Measurements from ENCODE around the gene DHTKD1.

Gene DHTKD1

DNA sequence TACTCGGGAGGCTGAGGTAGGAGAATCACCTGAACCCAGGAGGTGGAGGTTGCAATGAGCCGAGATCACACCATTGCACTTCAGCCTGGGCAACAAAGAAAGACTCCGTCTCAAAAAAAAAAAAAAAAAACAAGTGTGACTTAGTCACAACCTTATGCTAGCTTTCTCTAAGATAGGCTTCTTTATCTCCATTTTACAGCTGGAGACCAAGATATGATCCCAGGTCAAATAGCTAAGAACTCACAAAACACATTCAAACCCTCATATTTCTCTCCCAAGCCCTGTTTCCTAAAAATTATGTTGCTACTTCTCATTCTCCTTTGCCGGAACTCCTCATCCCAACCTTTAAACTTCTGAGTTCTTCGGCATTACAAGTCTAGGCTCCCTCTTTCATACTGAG, 13.0 kb upstream of the DHTKD1 start:
- Histone ChIP-seq H4K20me1 (ENCODE audit: insufficient read depth, low read length, poor library complexity, severe bottlenecking) (no peaks in the 10 kb centered on the region), H3K4me3 (ENCODE audit: low read length, poor library complexity, severe bottlenecking) (no peak overlapping the region), H3K9me3 (ENCODE audit: insufficient read depth, low read depth, low read length) (no peaks in the 10 kb centered on the region), H3K9me2 (replicated peaks; ENCODE audit: low read depth, low read length) (no peaks in the 10 kb centered on the region), H3F3A (ENCODE audit: low read depth) (no peaks in the 10 kb centered on the region), H2AFZ (ENCODE audit: low read length) (no peak overlapping the region), H3K9ac (ENCODE audit: low read depth, low read length, poor library complexity, severe bottlenecking) (no peak overlapping the region), H3K79me2 (ENCODE audit: insufficient read depth, low read length) (no peaks in the 10 kb centered on the region), H3K4me1 (ENCODE audit: insufficient read depth, low read length, poor library complexity, severe bottlenecking) (peaks cover 6% of the 10 kb centered on the region), H3K27me3 (ENCODE audit: insufficient read depth, low read length, poor library complexity, severe bottlenecking) (no peaks in the 10 kb centered on the region), H3K4me2 (ENCODE audit: low read depth, low read length, poor library complexity, severe bottlenecking) (no peak overlapping the region), H3K36me3 (ENCODE audit: insufficient read depth, low read length) (no peaks in the 10 kb centered on the region)
- no peak for TF ChIP-seq CTCF (conservative IDR thresholded peaks at IDR 0.05; ENCODE audit: low read length)
- TF ChIP-seq EZH2phosphoT487 (IDR thresholded peaks at IDR 0.05; ENCODE audit: borderline replicate concordance) = no peak

DNA sequence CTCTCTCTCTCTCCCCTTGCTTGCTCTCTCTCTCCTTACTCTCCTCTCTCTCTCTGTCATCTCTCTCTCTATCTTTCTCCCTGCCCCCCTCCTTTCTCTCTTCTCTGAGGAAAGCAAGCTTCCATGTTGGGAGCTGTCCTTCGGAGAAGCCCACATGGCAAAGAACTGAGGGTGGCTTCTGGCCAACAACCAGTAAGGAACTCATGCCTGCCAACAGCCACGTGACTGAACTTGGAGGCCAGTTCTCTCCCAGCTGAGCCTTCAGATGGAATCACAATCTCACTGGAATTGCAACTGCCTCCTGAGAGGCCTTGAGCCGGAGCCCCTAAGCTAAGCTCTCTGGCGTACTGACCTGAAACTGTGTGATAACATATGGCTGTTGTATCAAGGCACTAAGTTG, 12.0 kb upstream of the DHTKD1 start:
- H2AFZ ChIP-seq (ENCODE audit: low read length) = no peak overlapping the region
- no peaks in the 10 kb centered on the region for H4K20me1 ChIP-seq (ENCODE audit: insufficient read depth, low read length, poor library complexity, severe bottlenecking)
- H3K9ac ChIP-seq (ENCODE audit: low read depth, low read length, poor library complexity, severe bottlenecking) = no peak overlapping the region
- no peaks in the 10 kb centered on the region for H3K27me3 ChIP-seq (ENCODE audit: insufficient read depth, low read length, poor library complexity, severe bottlenecking)
- no peak overlapping the region for H3K4me2 ChIP-seq (ENCODE audit: low read depth, low read length, poor library complexity, severe bottlenecking)
- no peaks in the 10 kb centered on the region for H3F3A ChIP-seq (ENCODE audit: low read depth)
- no peaks in the 10 kb centered on the region for H3K36me3 ChIP-seq (ENCODE audit: insufficient read depth, low read length)
- H3K4me1 ChIP-seq (ENCODE audit: insufficient read depth, low read length, poor library complexity, severe bottlenecking) = no peaks in the 10 kb centered on the region
- no peak for TF ChIP-seq CTCF (conservative IDR thresholded peaks at IDR 0.05; ENCODE audit: low read length)
- TF ChIP-seq EZH2phosphoT487 (IDR thresholded peaks at IDR 0.05; ENCODE audit: borderline replicate concordance) = no peak
- no peaks in the 10 kb centered on the region for H3K79me2 ChIP-seq (ENCODE audit: insufficient read depth, low read length)
- no peak overlapping the region for H3K4me3 ChIP-seq (ENCODE audit: low read length, poor library complexity, severe bottlenecking)
- H3K9me3 ChIP-seq (ENCODE audit: insufficient read depth, low read depth, low read length) = no peaks in the 10 kb centered on the region
- no peaks in the 10 kb centered on the region for H3K9me2 ChIP-seq (replicated peaks; ENCODE audit: low read depth, low read length)

GRCh38 chr10:12061124-12061523, 7.6 kb upstream of the DHTKD1 start:
- no peaks in the 10 kb centered on the region for H3K9me2 ChIP-seq (replicated peaks; ENCODE audit: low read depth, low read length)

More at GRCh38 chr10:12061124-12061523, 7.6 kb upstream of the DHTKD1 start:
- H3K36me3 ChIP-seq (ENCODE audit: insufficient read depth, low read length) = no peaks in the 10 kb centered on the region
- H3F3A ChIP-seq (ENCODE audit: low read depth) = no peaks in the 10 kb centered on the region
- no peaks in the 10 kb centered on the region for H3K79me2 ChIP-seq (ENCODE audit: insufficient read depth, low read length)
- TF ChIP-seq EZH2phosphoT487 (IDR thresholded peaks at IDR 0.05; ENCODE audit: borderline replicate concordance) = no peak
- TF ChIP-seq CTCF (conservative IDR thresholded peaks at IDR 0.05; ENCODE audit: low read length) = no peak
- H3K9ac ChIP-seq (ENCODE audit: low read depth, low read length, poor library complexity, severe bottlenecking) = no peak overlapping the region
- no peaks in the 10 kb centered on the region for H4K20me1 ChIP-seq (ENCODE audit: insufficient read depth, low read length, poor library complexity, severe bottlenecking)
- H2AFZ ChIP-seq (ENCODE audit: low read length) = no peak overlapping the region
- no peaks in the 10 kb centered on the region for H3K4me1 ChIP-seq (ENCODE audit: insufficient read depth, low read length, poor library complexity, severe bottlenecking)
- no peak overlapping the region for H3K4me2 ChIP-seq (ENCODE audit: low read depth, low read length, poor library complexity, severe bottlenecking)
- no peak overlapping the region for H3K4me3 ChIP-seq (ENCODE audit: low read length, poor library complexity, severe bottlenecking)
- no peaks in the 10 kb centered on the region for H3K9me3 ChIP-seq (ENCODE audit: insufficient read depth, low read depth, low read length)
- H3K27me3 ChIP-seq (ENCODE audit: insufficient read depth, low read length, poor library complexity, severe bottlenecking) = no peaks in the 10 kb centered on the region
